Memory B cell (primary cell): ENCODE data around the gene FUZ.

ENCODE experiments used
- ATAC-seq: fragments of 150-1000 bp; cut with Tn5 transposase; 2 replicates; pipeline ENCODE4 v1.10.0; 2021; ENCODE audit warnings: low read depth, mild to moderate bottlenecking, moderate library complexity
- DNase-seq, 2 donors: peaks; one replicate each; pipeline ENCODE4 v3.0.0; 2022; ENCODE audit warnings: low spot score in 2 of 2
- H3K27ac Mint-ChIP-seq: one replicate; pipeline ENCODE4 v1.8.0; 2022; ENCODE audit warnings: mild to moderate bottlenecking, moderate library complexity, mixed read lengths
- H3K27me3 Mint-ChIP-seq: one replicate; pipeline ENCODE4 v1.8.0; 2022; ENCODE audit warnings: mixed read lengths
- H3K36me3 Mint-ChIP-seq: one replicate; pipeline ENCODE4 v1.8.0; 2022; ENCODE audit warnings: mild to moderate bottlenecking, mixed read lengths
- H3K4me1 Mint-ChIP-seq: one replicate; pipeline ENCODE4 v1.8.0; 2022; ENCODE audit warnings: mixed read lengths
- H3K4me3 Mint-ChIP-seq: one replicate; pipeline ENCODE4 v1.8.0; 2022; ENCODE audit warnings: mild to moderate bottlenecking, moderate library complexity, mixed read lengths
- H3K9me3 Mint-ChIP-seq: one replicate; pipeline ENCODE4 v1.8.0; 2022; ENCODE audit warnings: mixed read lengths

FUZ gene

GRCh38 chr19:49800771-49801170, 12.3 kb downstream of the FUZ start:
- no peak overlapping the region for H3K27ac Mint-ChIP-seq
- H3K27me3 Mint-ChIP-seq = no peaks in the 10 kb centered on the region
- H3K9me3 Mint-ChIP-seq = no peaks in the 10 kb centered on the region
- peaks cover 2% of the 10 kb centered on the region for H3K4me1 Mint-ChIP-seq
- ATAC-seq = no peak
- H3K4me3 Mint-ChIP-seq = no peak overlapping the region
- no peak for DNase-seq
- peaks cover 25% of the 10 kb centered on the region for H3K36me3 Mint-ChIP-seq

- DNase-seq (no peak), ATAC-seq (no peak)
- peaks cover 34% of the 10 kb centered on the region for H3K36me3 Mint-ChIP-seq
- peaks cover 2% of the 10 kb centered on the region for H3K4me1 Mint-ChIP-seq
- no peaks in the 10 kb centered on the region for H3K27me3 Mint-ChIP-seq
- H3K9me3 Mint-ChIP-seq = no peaks in the 10 kb centered on the region
- H3K4me3 Mint-ChIP-seq = no peak overlapping the region
- no peak overlapping the region for H3K27ac Mint-ChIP-seq
Measured at GRCh38 chr19:49799798-49800376, 13.2 kb downstream of the FUZ start.

- H3K27ac Mint-ChIP-seq = no peak overlapping the region
- no peaks in the 10 kb centered on the region for H3K9me3 Mint-ChIP-seq
- ATAC-seq = no peak
- DNase-seq = no peak
- peaks cover 2% of the 10 kb centered on the region for H3K4me1 Mint-ChIP-seq
- no peaks in the 10 kb centered on the region for H3K27me3 Mint-ChIP-seq
- no peak overlapping the region for H3K4me3 Mint-ChIP-seq
- peaks cover 35% of the 10 kb centered on the region for H3K36me3 Mint-ChIP-seq
Measured at GRCh38 chr19:49799271-49799797, 13.8 kb downstream of the FUZ start.

GRCh38 chr19:49798574-49798973, 14.5 kb downstream of the FUZ start:
- H3K4me3 Mint-ChIP-seq = no peak overlapping the region
- H3K36me3 Mint-ChIP-seq = peaks cover 34% of the 10 kb centered on the region
- no peak for ATAC-seq
- no peaks in the 10 kb centered on the region for H3K9me3 Mint-ChIP-seq
- DNase-seq = no peak
- no peak overlapping the region for H3K27ac Mint-ChIP-seq
- H3K27me3 Mint-ChIP-seq = no peaks in the 10 kb centered on the region
- peaks cover 2% of the 10 kb centered on the region for H3K4me1 Mint-ChIP-seq

DNA sequence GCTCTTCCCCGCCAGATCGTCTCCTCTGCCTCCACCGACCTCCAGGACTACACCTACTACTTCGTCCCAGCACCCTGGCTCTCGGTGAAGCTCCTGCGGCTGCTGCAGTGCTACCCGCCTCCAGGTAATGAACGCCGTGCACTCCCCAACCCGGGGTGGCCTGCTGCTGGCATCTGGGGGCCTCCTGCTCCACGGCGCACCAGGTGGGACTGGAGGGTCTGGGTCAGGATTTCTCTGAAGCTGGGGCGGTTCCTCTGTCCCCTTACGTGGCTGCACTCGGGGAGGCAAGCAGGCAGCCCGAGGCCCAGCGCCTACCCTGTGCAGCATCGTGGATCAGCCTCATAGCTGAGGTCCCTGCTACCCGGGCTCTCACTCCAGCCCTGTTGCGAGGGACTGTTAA, 17.5 kb downstream of the FUZ start:
- Mint-ChIP-seq H3K27me3 (no peaks in the 10 kb centered on the region), H3K4me1 (peaks cover 3% of the 10 kb centered on the region), H3K9me3 (no peaks in the 10 kb centered on the region), H3K4me3 (no peak overlapping the region), H3K27ac (no peak overlapping the region), H3K36me3 (peaks cover 31% of the 10 kb centered on the region)
- ATAC-seq (no peak), DNase-seq (no peak)

GRCh38 chr19:49793561-49793840, 19.6 kb downstream of the FUZ start:
- Mint-ChIP-seq H3K4me1 (peaks cover 6% of the 10 kb centered on the region), H3K27me3 (no peaks in the 10 kb centered on the region), H3K36me3 (peaks cover 36% of the 10 kb centered on the region)

DNA sequence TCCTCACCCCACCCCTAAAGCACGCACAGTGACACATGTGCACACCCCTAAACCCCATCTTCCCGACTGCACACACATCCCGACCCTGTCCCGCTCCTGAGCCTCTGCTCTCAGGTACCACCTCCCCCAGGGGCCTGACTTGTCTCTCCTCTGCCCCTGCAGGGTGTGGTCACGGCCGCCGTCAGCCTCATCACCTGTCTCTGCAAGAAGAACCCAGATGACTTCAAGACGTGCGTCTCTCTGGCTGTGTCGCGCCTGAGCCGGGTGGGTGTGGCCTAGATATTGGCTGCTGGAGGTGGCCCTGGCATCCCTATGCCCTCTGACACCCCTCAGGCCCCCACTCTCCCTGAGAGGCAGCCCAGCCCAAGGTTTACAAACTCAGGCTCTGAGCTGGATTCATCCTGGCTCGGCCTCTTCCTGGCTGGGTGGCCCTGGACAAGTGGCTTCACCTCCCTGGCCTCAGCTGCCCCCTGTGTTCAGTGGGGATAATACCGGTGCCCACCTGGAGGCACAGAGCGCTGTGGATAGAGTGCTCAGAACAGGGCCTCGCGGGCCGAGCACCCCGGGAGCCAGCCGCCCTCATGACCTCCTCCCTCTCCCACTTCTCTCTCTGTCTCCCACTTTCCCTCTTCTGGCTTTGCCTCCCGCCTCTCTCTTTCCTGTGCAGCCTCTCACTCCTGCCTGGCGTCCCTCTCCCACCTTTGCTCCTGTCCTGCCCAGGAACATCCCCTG, 20.1 kb downstream of the FUZ start:
- H3K9me3 Mint-ChIP-seq = no peaks in the 10 kb centered on the region
- DNase-seq (no peak), ATAC-seq (no peak)
- peaks cover 10% of the 10 kb centered on the region for H3K4me1 Mint-ChIP-seq
- H3K27me3 Mint-ChIP-seq = no peaks in the 10 kb centered on the region
- H3K36me3 Mint-ChIP-seq = peaks cover 40% of the 10 kb centered on the region
- no peak overlapping the region for H3K4me3 Mint-ChIP-seq
- peak overlapping the region; percentile 45 for H3K27ac Mint-ChIP-seq

More at GRCh38 chr19:49793561-49793840, 19.6 kb downstream of the FUZ start:
- Mint-ChIP-seq H3K9me3 (no peaks in the 10 kb centered on the region), H3K27ac (peak overlapping the region; percentile 45), H3K4me3 (no peak overlapping the region)
- no peak for ATAC-seq
- no peak for DNase-seq

DNA sequence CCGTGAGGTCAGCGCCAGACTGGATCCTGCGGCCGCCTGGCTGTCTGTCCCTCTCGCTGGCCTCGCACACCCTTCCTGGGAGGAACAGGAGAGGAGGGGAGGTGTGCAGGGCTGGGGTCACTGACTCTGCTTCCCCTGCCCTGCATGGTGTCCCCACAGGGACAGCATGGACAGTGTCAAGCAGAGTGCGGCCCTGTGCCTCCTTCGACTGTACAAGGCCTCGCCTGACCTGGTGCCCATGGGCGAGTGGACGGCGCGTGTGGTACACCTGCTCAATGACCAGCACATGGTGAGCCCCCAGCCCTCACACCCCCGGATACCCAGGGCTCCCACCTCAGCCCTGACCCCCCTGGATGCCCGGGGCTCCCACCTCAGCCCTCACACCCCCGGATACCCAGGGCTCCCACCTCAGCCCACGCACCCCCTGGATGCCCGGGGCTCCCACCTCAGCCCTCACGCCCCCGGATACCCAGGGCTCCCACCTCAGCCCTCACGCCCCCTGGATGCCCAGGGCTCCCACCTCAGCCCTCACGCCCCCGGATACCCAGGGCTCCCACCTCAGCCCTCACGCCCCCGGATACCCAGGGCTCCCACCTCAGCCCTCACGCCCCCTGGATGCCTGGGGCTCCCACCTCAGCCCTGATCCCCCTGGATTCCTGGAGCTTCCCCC, 21.2 kb downstream of the FUZ start:
- Mint-ChIP-seq H3K36me3 (peaks cover 43% of the 10 kb centered on the region), H3K9me3 (no peaks in the 10 kb centered on the region), H3K27ac (no peak overlapping the region), H3K4me3 (no peak overlapping the region), H3K4me1 (peaks cover 10% of the 10 kb centered on the region), H3K27me3 (no peaks in the 10 kb centered on the region)
- no peak for DNase-seq
- no peak for ATAC-seq

DNA sequence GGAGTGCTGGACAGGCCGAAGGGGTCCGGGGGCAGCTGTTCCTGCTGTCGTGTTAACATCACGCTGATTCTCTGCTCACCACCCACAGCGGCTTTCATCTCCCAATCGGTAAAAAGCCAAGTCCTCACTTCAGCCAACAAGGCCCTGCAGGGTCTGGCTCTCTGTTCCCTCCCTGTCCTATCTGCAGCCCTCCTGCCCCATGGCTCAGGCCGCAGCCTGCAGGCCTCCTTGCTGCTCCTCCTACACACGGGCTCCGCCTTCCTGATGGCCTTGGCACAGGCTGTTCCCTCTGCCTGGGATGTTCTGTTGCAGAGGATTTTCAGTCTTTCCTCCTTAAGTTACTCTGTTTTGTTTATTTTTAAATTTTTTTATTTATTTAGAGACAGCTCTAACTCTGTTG, 22.2 kb downstream of the FUZ start:
- H3K9me3 Mint-ChIP-seq = no peaks in the 10 kb centered on the region
- no peak overlapping the region for H3K4me3 Mint-ChIP-seq
- DNase-seq (no peak), ATAC-seq (no peak)
- H3K36me3 Mint-ChIP-seq = peaks cover 44% of the 10 kb centered on the region
- no peaks in the 10 kb centered on the region for H3K27me3 Mint-ChIP-seq
- peaks cover 10% of the 10 kb centered on the region for H3K4me1 Mint-ChIP-seq
- no peak overlapping the region for H3K27ac Mint-ChIP-seq

GRCh38 chr19:49788857-49789256, 24.2 kb downstream of the FUZ start:
- Mint-ChIP-seq H3K4me1 (peaks cover 13% of the 10 kb centered on the region), H3K27ac (no peak overlapping the region), H3K27me3 (no peaks in the 10 kb centered on the region), H3K36me3 (peaks cover 42% of the 10 kb centered on the region), H3K4me3 (no peak overlapping the region), H3K9me3 (no peaks in the 10 kb centered on the region)
- DNase-seq (no peak), ATAC-seq (no peak)

DNA sequence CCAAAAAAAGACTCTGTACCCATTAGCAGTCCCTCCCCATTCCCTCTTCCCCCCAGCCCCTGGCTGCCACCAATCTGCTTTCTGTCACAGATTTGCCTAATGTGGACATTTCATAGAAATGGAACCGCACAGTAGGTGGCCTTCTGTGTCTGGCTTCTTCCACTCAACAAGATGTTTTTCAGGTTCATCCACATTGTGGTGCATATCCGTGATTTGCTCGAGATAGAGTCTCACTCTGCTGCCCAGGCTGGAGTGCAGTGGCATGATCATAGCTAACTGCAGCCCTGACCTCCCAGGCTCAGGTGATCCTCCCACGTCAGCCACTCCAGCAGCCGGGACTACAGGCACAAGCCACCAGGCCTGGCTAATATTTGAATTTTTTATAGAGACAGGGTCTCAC, 25.3 kb downstream of the FUZ start:
- peaks cover 10% of the 10 kb centered on the region for H3K4me1 Mint-ChIP-seq
- DNase-seq = no peak
- H3K27ac Mint-ChIP-seq = no peak overlapping the region
- ATAC-seq = no peak
- H3K27me3 Mint-ChIP-seq = no peaks in the 10 kb centered on the region
- H3K36me3 Mint-ChIP-seq = peaks cover 47% of the 10 kb centered on the region
- no peak overlapping the region for H3K4me3 Mint-ChIP-seq
- no peaks in the 10 kb centered on the region for H3K9me3 Mint-ChIP-seq

GRCh38 chr19:49786376-49786820, 26.7 kb downstream of the FUZ start:
- H3K4me3 Mint-ChIP-seq = no peak overlapping the region

GRCh38 chr19:49782515-49782914, 30.6 kb downstream of the FUZ start:
- H3K27ac Mint-ChIP-seq = no peak overlapping the region
- no peaks in the 10 kb centered on the region for H3K9me3 Mint-ChIP-seq
- no peaks in the 10 kb centered on the region for H3K27me3 Mint-ChIP-seq
- DNase-seq (no peak), ATAC-seq (no peak)
- no peak overlapping the region for H3K4me3 Mint-ChIP-seq
- H3K36me3 Mint-ChIP-seq = peaks cover 31% of the 10 kb centered on the region
- peaks cover 24% of the 10 kb centered on the region for H3K4me1 Mint-ChIP-seq

More at GRCh38 chr19:49786376-49786820, 26.7 kb downstream of the FUZ start:
- DNase-seq (no peak), ATAC-seq (no peak)
- Mint-ChIP-seq H3K9me3 (no peaks in the 10 kb centered on the region), H3K27me3 (no peaks in the 10 kb centered on the region), H3K36me3 (peaks cover 46% of the 10 kb centered on the region), H3K27ac (no peak overlapping the region), H3K4me1 (peaks cover 10% of the 10 kb centered on the region)

DNA sequence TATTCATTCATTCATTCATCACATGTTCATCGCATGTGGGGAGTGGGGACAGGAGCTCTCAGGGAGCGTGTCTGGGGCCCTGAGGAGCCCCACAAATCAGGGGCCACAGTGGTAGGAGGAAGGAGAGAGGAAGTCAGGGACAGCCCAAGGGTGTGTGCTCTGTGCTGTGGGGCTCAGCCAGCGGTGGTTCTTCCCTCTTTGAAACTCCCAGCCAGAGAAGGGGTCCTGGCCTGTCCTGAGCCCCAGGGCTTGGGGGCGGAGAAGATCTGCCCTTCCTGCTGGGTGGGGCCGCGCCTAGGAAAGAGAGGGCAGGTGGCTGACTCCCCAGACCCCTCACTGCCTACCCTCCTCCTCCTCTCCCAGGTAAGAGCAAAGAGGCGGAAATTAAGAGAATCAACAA, 31.7 kb downstream of the FUZ start:
- Mint-ChIP-seq H3K27ac (peak overlapping the region; percentile 80), H3K9me3 (no peaks in the 10 kb centered on the region), H3K4me3 (no peak overlapping the region), H3K36me3 (peaks cover 27% of the 10 kb centered on the region), H3K27me3 (no peaks in the 10 kb centered on the region), H3K4me1 (peaks cover 24% of the 10 kb centered on the region)
- no peak for ATAC-seq
- DNase-seq = no peak
